ENCODE results near the gene ROR1.

- no peak for TF ChIP-seq POLR2A (IDR thresholded peaks at IDR 0.05)
- TF ChIP-seq, protein P1, sequence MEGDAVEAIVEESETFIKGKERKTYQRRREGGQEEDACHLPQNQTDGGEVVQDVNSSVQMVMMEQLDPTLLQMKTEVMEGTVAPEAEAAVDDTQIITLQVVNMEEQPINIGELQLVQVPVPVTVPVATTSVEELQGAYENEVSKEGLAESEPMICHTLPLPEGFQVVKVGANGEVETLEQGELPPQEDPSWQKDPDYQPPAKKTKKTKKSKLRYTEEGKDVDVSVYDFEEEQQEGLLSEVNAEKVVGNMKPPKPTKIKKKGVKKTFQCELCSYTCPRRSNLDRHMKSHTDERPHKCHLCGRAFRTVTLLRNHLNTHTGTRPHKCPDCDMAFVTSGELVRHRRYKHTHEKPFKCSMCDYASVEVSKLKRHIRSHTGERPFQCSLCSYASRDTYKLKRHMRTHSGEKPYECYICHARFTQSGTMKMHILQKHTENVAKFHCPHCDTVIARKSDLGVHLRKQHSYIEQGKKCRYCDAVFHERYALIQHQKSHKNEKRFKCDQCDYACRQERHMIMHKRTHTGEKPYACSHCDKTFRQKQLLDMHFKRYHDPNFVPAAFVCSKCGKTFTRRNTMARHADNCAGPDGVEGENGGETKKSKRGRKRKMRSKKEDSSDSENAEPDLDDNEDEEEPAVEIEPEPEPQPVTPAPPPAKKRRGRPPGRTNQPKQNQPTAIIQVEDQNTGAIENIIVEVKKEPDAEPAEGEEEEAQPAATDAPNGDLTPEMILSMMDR (IDR thresholded peaks at IDR 0.05) = no peak
- TF ChIP-seq EP300 (IDR thresholded peaks at IDR 0.05) = no peak
Observed at GRCh38 chr1:63731117-63732043, 42.4 kb upstream of the ROR1 start.
